CD4-positive, alpha-beta memory T cell (primary cell): Measurements from ENCODE around the gene FAAH. TPM values are rescaled to one million over a fixed set of nuclear protein-coding genes. Genes with fewer than 3 reads are reported as not detected.

Experiments
- CTCF ChIA-PET: fragments of 350-600 bp; sonication (Branson Sonifier 250); formaldehyde crosslinking; loops from one replicate; lab custom pipeline; 2021; ENCODE audit warnings: inconsistent platforms; ENCODE audit not compliant: partially characterized antibody; lab: Charles Lee
- POLR2A ChIA-PET: fragments of 350-600 bp; sonication (Branson Sonifier 250); formaldehyde crosslinking; loops from one replicate; lab custom pipeline; 2021; ENCODE audit not compliant: partially characterized antibody; lab: Charles Lee
- DNase-seq, 5 donors: peaks; one replicate each; pipeline versions ENCODE4 v3.0.0 to v3.0.0-alpha.2; 2020 to 2022; ENCODE audit warnings: mixed read lengths in 1 of 5
- H3K27ac ChIP-seq: one replicate; pipeline ENCODE4 v1.7.0; 2013; ENCODE audit warnings: low read depth, low read length
- H3K27me3 ChIP-seq: 2 replicates; pipeline ENCODE4 v1.7.0; 2013; ENCODE audit warnings: mild to moderate bottlenecking, low read length, moderate library complexity; ENCODE audit not compliant: insufficient read depth
- H3K36me3 ChIP-seq: 2 replicates; pipeline ENCODE4 v1.7.0; 2013; ENCODE audit warnings: mild to moderate bottlenecking, low read length, moderate library complexity; ENCODE audit not compliant: insufficient read depth
- H3K4me1 ChIP-seq: 2 replicates; pipeline ENCODE4 v1.7.0; 2013; ENCODE audit warnings: mild to moderate bottlenecking, low read length, moderate library complexity; ENCODE audit not compliant: insufficient read depth
- H3K4me3 ChIP-seq, 2 donors: one replicate each; pipeline ENCODE4 v1.7.0; 2013; ENCODE audit warnings: low read length in 2 of 2, mild to moderate bottlenecking in 1 of 2
- H3K9me3 ChIP-seq, 2 donors: one replicate each; pipeline ENCODE4 v1.7.0; 2013; ENCODE audit warnings: low read length in 2 of 2, control low read depth in 1 of 2; ENCODE audit not compliant: control insufficient read depth in 1 of 2
- H3K27ac Mint-ChIP-seq, 7 donors: one replicate each; pipeline ENCODE4 v1.8.0; 2020 to 2021; ENCODE audit warnings: mixed read lengths in 7 of 7, mild to moderate bottlenecking in 6 of 7, inconsistent platforms in 3 of 7, moderate library complexity in 3 of 7
- H3K27me3 Mint-ChIP-seq, 2 donors: one replicate each; pipeline ENCODE4 v1.8.0; 2020 to 2021; ENCODE audit warnings: mixed read lengths in 2 of 2
- H3K36me3 Mint-ChIP-seq, 2 donors: one replicate each; pipeline ENCODE4 v1.8.0; 2020 to 2021; ENCODE audit warnings: mixed read lengths in 2 of 2, inconsistent platforms in 1 of 2, mild to moderate bottlenecking in 1 of 2
- H3K4me1 Mint-ChIP-seq, 4 donors: one replicate each; pipeline ENCODE4 v1.8.0; 2020 to 2021; ENCODE audit warnings: mixed read lengths in 4 of 4, mild to moderate bottlenecking in 1 of 4
- H3K4me3 Mint-ChIP-seq, 8 donors: one replicate each; pipeline ENCODE4 v1.8.0; 2020 to 2021; ENCODE audit warnings: mixed read lengths in 8 of 8, mild to moderate bottlenecking in 7 of 8, moderate library complexity in 6 of 8, inconsistent platforms in 3 of 8
- H3K9me3 Mint-ChIP-seq, 8 donors: one replicate each; pipeline ENCODE4 v1.8.0; 2020 to 2021; ENCODE audit warnings: mixed read lengths in 8 of 8, mild to moderate bottlenecking in 5 of 8, inconsistent platforms in 3 of 8, moderate library complexity in 1 of 8
- intact Hi-C: fragments of 100-400 bp; cut with micrococcal nuclease; formaldehyde crosslinking; loops from one replicate; pipeline ENCODE4 v1.15.1; 2023
- polyA plus RNA-seq, 2 donors: library from polyadenylated mRNA; unstranded; fragments of 300-500 nt; fragmentation: Illumina TruSeq; gene quantifications; one replicate each; pipeline ENCODE4 v1.2.3, GENCODE V29; 2021
- total RNA-seq, 2 experiments: library from RNA; stranded (reverse); gene quantifications; one replicate each; pipeline ENCODE4 v1.2.3, GENCODE V29; 2021

Gene FAAH
- total and polyA plus RNA-seq, 4 experiments from 2014 or later, result 2.0 to 10.7 (median 5.9) TPM

GRCh38 chr1:46372431-46372830, 21.7 kb upstream of the FAAH start:
- intact Hi-C loops, result no loop called here
- ChIA-PET POLR2A (no interaction called here), CTCF (no interaction called here)

GRCh38 chr1:46379996-46380395, 14.1 kb upstream of the FAAH start:
- H3K4me1 ChIP-seq, result no peaks in the 10 kb centered on the region
- DNase-seq, result no peak
- no peak overlapping the region for H3K27ac Mint-ChIP-seq
- no peak overlapping the region for H3K4me3 ChIP-seq
- H3K27me3 Mint-ChIP-seq, result no peaks in the 10 kb centered on the region
- CTCF ChIA-PET, result interaction anchor here (1.7 to 2.6 kb wide), 2 partner anchors 32 to 67 kb away, joined by 4 to 8 read pairs; no protein-coding TSS in a partner anchor
- peaks cover 0 to 14% (median 6%) of the 10 kb centered on the region in 8 donors for H3K9me3 Mint-ChIP-seq
- intact Hi-C loops, result no loop called here
- peaks cover 4 to 5% of the 10 kb centered on the region in 2 donors for H3K36me3 Mint-ChIP-seq
- POLR2A ChIA-PET, result no interaction called here
- no peaks in the 10 kb centered on the region for H3K4me1 Mint-ChIP-seq
- no peaks in the 10 kb centered on the region for H3K27me3 ChIP-seq
- no peaks in the 10 kb centered on the region for H3K9me3 ChIP-seq
- H3K36me3 ChIP-seq, result no peaks in the 10 kb centered on the region
- no peak overlapping the region for H3K27ac ChIP-seq
- H3K4me3 Mint-ChIP-seq, result no peak overlapping the region

More at GRCh38 chr1:46372431-46372830, 21.7 kb upstream of the FAAH start:
- H3K9me3 ChIP-seq, result no peaks in the 10 kb centered on the region
- no peak for DNase-seq
- Mint-ChIP-seq H3K27ac (no peak overlapping the region), H3K4me1 (no peaks in the 10 kb centered on the region), H3K27me3 (no peaks in the 10 kb centered on the region), H3K36me3 (peaks cover 22 to 30% of the 10 kb centered on the region in 2 donors), H3K4me3 (no peak overlapping the region), H3K9me3 (no peaks in the 10 kb centered on the region)
- H3K27ac ChIP-seq, result no peak overlapping the region
- H3K27me3 ChIP-seq, result no peaks in the 10 kb centered on the region
- no peak overlapping the region for H3K4me3 ChIP-seq
- no peaks in the 10 kb centered on the region for H3K4me1 ChIP-seq
- peaks cover 1% of the 10 kb centered on the region for H3K36me3 ChIP-seq

- POLR2A ChIA-PET, result no interaction called here
Measured at GRCh38 chr1:46380508-46380907, 13.6 kb upstream of the FAAH start.

GRCh38 chr1:46393510-46393909, 607 bp upstream of the FAAH start:
- H3K4me1 Mint-ChIP-seq, result peaks cover 4 to 18% (median 6%) of the 10 kb centered on the region in 4 donors
- intact Hi-C loops, result no loop called here
- H3K9me3 Mint-ChIP-seq, result peaks cover 0 to 19% (median 14%) of the 10 kb centered on the region in 8 donors
- Histone ChIP-seq H3K4me3 (no peak overlapping the region), H3K9me3 (no peaks in the 10 kb centered on the region), H3K4me1 (no peaks in the 10 kb centered on the region), H3K27ac (no peak overlapping the region), H3K36me3 (no peaks in the 10 kb centered on the region), H3K27me3 (no peaks in the 10 kb centered on the region)
- no peak for DNase-seq
- peaks cover 3 to 9% of the 10 kb centered on the region in 2 donors for H3K36me3 Mint-ChIP-seq
- ChIA-PET POLR2A (no interaction called here), CTCF (no interaction called here)
- peak overlapping the region in 2 of 7 donors; percentile 2 to 30 for H3K27ac Mint-ChIP-seq
- peak overlapping the region in 7 of 8 donors; percentile 35 to 81 (median 71) for H3K4me3 Mint-ChIP-seq
- H3K27me3 Mint-ChIP-seq, result peaks cover 12 to 14% of the 10 kb centered on the region in 2 donors

More at GRCh38 chr1:46380508-46380907, 13.6 kb upstream of the FAAH start:
- H3K27me3 ChIP-seq, result no peaks in the 10 kb centered on the region
- Mint-ChIP-seq H3K27me3 (no peaks in the 10 kb centered on the region), H3K27ac (no peak overlapping the region), H3K9me3 (peaks cover 0 to 14% (median 6%) of the 10 kb centered on the region in 8 donors), H3K4me1 (no peaks in the 10 kb centered on the region), H3K4me3 (no peak overlapping the region), H3K36me3 (peaks cover 5 to 7% of the 10 kb centered on the region in 2 donors)
- no peak overlapping the region for H3K27ac ChIP-seq
- no peak overlapping the region for H3K4me3 ChIP-seq
- no peak for DNase-seq
- H3K36me3 ChIP-seq, result no peaks in the 10 kb centered on the region
- H3K9me3 ChIP-seq, result no peaks in the 10 kb centered on the region
- no peaks in the 10 kb centered on the region for H3K4me1 ChIP-seq
- intact Hi-C loops, result no loop called here
- CTCF ChIA-PET, result interaction anchor here (1.7 to 2.6 kb wide), 2 partner anchors 33 to 67 kb away, joined by 4 to 8 read pairs; no protein-coding TSS in a partner anchor

GRCh38 chr1:46394872-46395465, 852 bp downstream of the FAAH start:
- DNase-seq, result no peak
- Histone ChIP-seq H3K27me3 (no peaks in the 10 kb centered on the region), H3K4me3 (no peak overlapping the region), H3K9me3 (no peaks in the 10 kb centered on the region), H3K36me3 (no peaks in the 10 kb centered on the region), H3K4me1 (no peaks in the 10 kb centered on the region), H3K27ac (no peak overlapping the region)
- Mint-ChIP-seq H3K27me3 (peaks cover 12 to 14% of the 10 kb centered on the region in 2 donors), H3K36me3 (peaks cover 3 to 9% of the 10 kb centered on the region in 2 donors), H3K4me3 (peak overlapping the region; percentile 6 to 83 (median 70)), H3K9me3 (peaks cover 0 to 19% (median 14%) of the 10 kb centered on the region in 8 donors), H3K27ac (peak overlapping the region in 1 of 7 donors; percentile 10), H3K4me1 (peaks cover 4 to 18% (median 6%) of the 10 kb centered on the region in 4 donors)
- ChIA-PET POLR2A (no interaction called here), CTCF (no interaction called here)
- intact Hi-C loops, result no loop called here

GRCh38 chr1:46396441-46397398, 2.6 kb downstream of the FAAH start:
- POLR2A ChIA-PET, result no interaction called here
- Mint-ChIP-seq H3K27ac (no peak overlapping the region), H3K4me1 (peaks cover 4 to 18% (median 6%) of the 10 kb centered on the region in 4 donors), H3K9me3 (peaks cover 0 to 18% (median 14%) of the 10 kb centered on the region in 8 donors), H3K27me3 (peaks cover 12 to 14% of the 10 kb centered on the region in 2 donors), H3K4me3 (no peak overlapping the region), H3K36me3 (peaks cover 3 to 9% of the 10 kb centered on the region in 2 donors)
- Histone ChIP-seq H3K27ac (no peak overlapping the region), H3K4me3 (no peak overlapping the region), H3K9me3 (no peaks in the 10 kb centered on the region), H3K27me3 (no peaks in the 10 kb centered on the region), H3K4me1 (no peaks in the 10 kb centered on the region), H3K36me3 (no peaks in the 10 kb centered on the region)
- no peak for DNase-seq
- intact Hi-C loops, result no loop called here
- CTCF ChIA-PET, result no interaction called here

- no peaks in the 10 kb centered on the region for H3K9me3 ChIP-seq
- no peak overlapping the region for H3K27ac ChIP-seq
- no peaks in the 10 kb centered on the region for H3K36me3 ChIP-seq
- Mint-ChIP-seq H3K4me1 (peaks cover 0 to 11% (median 3%) of the 10 kb centered on the region in 4 donors), H3K9me3 (no peaks in the 10 kb centered on the region), H3K36me3 (peaks cover 0 to 3% of the 10 kb centered on the region in 2 donors), H3K4me3 (no peak overlapping the region), H3K27ac (no peak overlapping the region), H3K27me3 (peaks cover 5 to 9% of the 10 kb centered on the region in 2 donors)
- H3K4me1 ChIP-seq, result no peaks in the 10 kb centered on the region
- CTCF ChIA-PET, result no interaction called here
- no peaks in the 10 kb centered on the region for H3K27me3 ChIP-seq
- intact Hi-C loops, result no loop called here
- POLR2A ChIA-PET, result interaction anchor here (0.6 kb wide), 1 partner anchor 282 kb away, joined by 3 read pairs; no protein-coding TSS in a partner anchor
- no peak overlapping the region for H3K4me3 ChIP-seq
- DNase-seq, result no peak
Measured at GRCh38 chr1:46399307-46399706, 5.2 kb downstream of the FAAH start.
